ENCODE data around the gene TMEM132C.
"Not testable (repeated sequence)": the region's sequence is repeated elsewhere in the genome, so short reads cannot be mapped to it uniquely, and the experiment has no call there.

TMEM132C gene

GRCh38 chr12:128245121-128245520, 21.8 kb upstream of the TMEM132C start:
- no peak overlapping the region for H3K27ac Mint-ChIP-seq

GRCh38 chr12:128245905-128246304, 21.1 kb upstream of the TMEM132C start:
- Mint-ChIP-seq H3K36me3 (ENCODE audit: low read depth) (no peaks in the 10 kb centered on the region), H3K27ac (no peak overlapping the region), H3K4me1 (peaks cover 6% of the 10 kb centered on the region), H3K9me3 (peaks cover 6% of the 10 kb centered on the region), H3K4me3 (no peak overlapping the region), H3K27me3 (ENCODE audit: low read depth) (peaks cover 34% of the 10 kb centered on the region)
- TF ChIP-seq, protein P1, sequence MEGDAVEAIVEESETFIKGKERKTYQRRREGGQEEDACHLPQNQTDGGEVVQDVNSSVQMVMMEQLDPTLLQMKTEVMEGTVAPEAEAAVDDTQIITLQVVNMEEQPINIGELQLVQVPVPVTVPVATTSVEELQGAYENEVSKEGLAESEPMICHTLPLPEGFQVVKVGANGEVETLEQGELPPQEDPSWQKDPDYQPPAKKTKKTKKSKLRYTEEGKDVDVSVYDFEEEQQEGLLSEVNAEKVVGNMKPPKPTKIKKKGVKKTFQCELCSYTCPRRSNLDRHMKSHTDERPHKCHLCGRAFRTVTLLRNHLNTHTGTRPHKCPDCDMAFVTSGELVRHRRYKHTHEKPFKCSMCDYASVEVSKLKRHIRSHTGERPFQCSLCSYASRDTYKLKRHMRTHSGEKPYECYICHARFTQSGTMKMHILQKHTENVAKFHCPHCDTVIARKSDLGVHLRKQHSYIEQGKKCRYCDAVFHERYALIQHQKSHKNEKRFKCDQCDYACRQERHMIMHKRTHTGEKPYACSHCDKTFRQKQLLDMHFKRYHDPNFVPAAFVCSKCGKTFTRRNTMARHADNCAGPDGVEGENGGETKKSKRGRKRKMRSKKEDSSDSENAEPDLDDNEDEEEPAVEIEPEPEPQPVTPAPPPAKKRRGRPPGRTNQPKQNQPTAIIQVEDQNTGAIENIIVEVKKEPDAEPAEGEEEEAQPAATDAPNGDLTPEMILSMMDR (IDR thresholded peaks at IDR 0.05; ENCODE audit: unreplicated experiment in 3 of 3): no peak

More at GRCh38 chr12:128245121-128245520, 21.8 kb upstream of the TMEM132C start:
- TF ChIP-seq, protein P1 (IDR thresholded peaks at IDR 0.05; ENCODE audit: unreplicated experiment in 3 of 3): no peak
- Mint-ChIP-seq H3K4me1 (peaks cover 6% of the 10 kb centered on the region), H3K27me3 (ENCODE audit: low read depth) (peaks cover 29% of the 10 kb centered on the region), H3K4me3 (no peak overlapping the region), H3K9me3 (peaks cover 6% of the 10 kb centered on the region), H3K36me3 (ENCODE audit: low read depth) (no peaks in the 10 kb centered on the region)

- Mint-ChIP-seq H3K4me1 (peaks cover 6% of the 10 kb centered on the region), H3K4me3 (no peak overlapping the region), H3K27ac (no peak overlapping the region), H3K36me3 (ENCODE audit: low read depth) (no peaks in the 10 kb centered on the region), H3K27me3 (ENCODE audit: low read depth) (peaks cover 29% of the 10 kb centered on the region), H3K9me3 (peaks cover 6% of the 10 kb centered on the region)
- TF ChIP-seq, protein P1 (IDR thresholded peaks at IDR 0.05; ENCODE audit: unreplicated experiment in 3 of 3): no peak
Measured at GRCh38 chr12:128250096-128250495, 16.9 kb upstream of the TMEM132C start.

DNA sequence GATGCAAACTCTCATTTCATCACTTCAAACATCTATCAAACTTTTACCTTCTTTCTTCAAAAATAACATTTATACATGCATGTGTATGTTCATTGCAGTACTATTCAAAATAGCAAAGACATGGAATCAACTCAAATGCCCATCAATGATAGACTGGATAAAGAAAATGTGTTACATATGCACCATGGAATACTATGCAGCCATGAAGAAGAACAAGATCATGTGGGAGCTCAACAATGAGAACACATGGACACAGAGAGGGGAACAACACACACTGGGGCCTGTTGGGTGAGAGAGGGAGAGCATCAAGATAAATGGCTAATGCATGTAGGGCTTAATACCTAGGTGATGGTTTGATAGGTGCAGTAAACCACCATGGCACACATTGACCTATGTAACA, 13.1 kb upstream of the TMEM132C start:
- not testable (repeated sequence) for H3K27ac Mint-ChIP-seq; H3K4me3 Mint-ChIP-seq; H3K36me3 Mint-ChIP-seq (ENCODE audit: low read depth); H3K4me1 Mint-ChIP-seq; H3K9me3 Mint-ChIP-seq
- H3K27me3 Mint-ChIP-seq (ENCODE audit: low read depth): peaks cover 28% of the 10 kb centered on the region

GRCh38 chr12:128258866-128259555, 8.0 kb upstream of the TMEM132C start:
- H3K36me3 Mint-ChIP-seq (ENCODE audit: low read depth): no peaks in the 10 kb centered on the region
- H3K27me3 Mint-ChIP-seq (ENCODE audit: low read depth): peaks cover 20% of the 10 kb centered on the region
- peaks cover 14% of the 10 kb centered on the region for H3K4me1 Mint-ChIP-seq
- TF ChIP-seq, protein P1 (IDR thresholded peaks at IDR 0.05; ENCODE audit: unreplicated experiment in 3 of 3): no peak
- peak overlapping the region in 1 of 3 experiments; percentile 18 for H3K27ac Mint-ChIP-seq
- H3K9me3 Mint-ChIP-seq: peaks cover 11% of the 10 kb centered on the region
- H3K4me3 Mint-ChIP-seq: no peak overlapping the region

- no peak overlapping the region for H3K4me3 Mint-ChIP-seq
- no peaks in the 10 kb centered on the region for H3K36me3 Mint-ChIP-seq (ENCODE audit: low read depth)
- peaks cover 26% of the 10 kb centered on the region for H3K27me3 Mint-ChIP-seq (ENCODE audit: low read depth)
- peaks cover 17% of the 10 kb centered on the region for H3K9me3 Mint-ChIP-seq
- peaks cover 14% of the 10 kb centered on the region for H3K4me1 Mint-ChIP-seq
- TF ChIP-seq, protein P1 (IDR thresholded peaks at IDR 0.05; ENCODE audit: unreplicated experiment in 3 of 3): peak; percentile 86 to 92 (median 92)
- H3K27ac Mint-ChIP-seq: no peak overlapping the region
Measured at GRCh38 chr12:128259556-128260070, 7.4 kb upstream of the TMEM132C start.

Data from nephron (organoid).